Upper lobe of left lung (tissue), 4 donors: ENCODE data around the gene EEF2K.

Experiments
- POLR2A ChIP-seq, 4 donors: fragments of 450-650 bp; IDR thresholded peaks; one replicate each; pipeline ENCODE4 v1.5.1; 2016 to 2017; ENCODE audit warnings: antibody characterized with exemption in 4 of 4, mild to moderate bottlenecking in 2 of 4
- TF ChIP-seq, protein P1 (sequence below), 6 experiments: fragments of 450-650 bp in 4 of 6; fragments of 200-600 bp in 2 of 6; sonication (generic) in 2 of 6; IDR thresholded peaks; one replicate each; pipeline ENCODE4 v1.5.1; 2016 to 2019; ENCODE audit warnings: antibody characterized with exemption in 6 of 6

- TF ChIP-seq, protein P1, sequence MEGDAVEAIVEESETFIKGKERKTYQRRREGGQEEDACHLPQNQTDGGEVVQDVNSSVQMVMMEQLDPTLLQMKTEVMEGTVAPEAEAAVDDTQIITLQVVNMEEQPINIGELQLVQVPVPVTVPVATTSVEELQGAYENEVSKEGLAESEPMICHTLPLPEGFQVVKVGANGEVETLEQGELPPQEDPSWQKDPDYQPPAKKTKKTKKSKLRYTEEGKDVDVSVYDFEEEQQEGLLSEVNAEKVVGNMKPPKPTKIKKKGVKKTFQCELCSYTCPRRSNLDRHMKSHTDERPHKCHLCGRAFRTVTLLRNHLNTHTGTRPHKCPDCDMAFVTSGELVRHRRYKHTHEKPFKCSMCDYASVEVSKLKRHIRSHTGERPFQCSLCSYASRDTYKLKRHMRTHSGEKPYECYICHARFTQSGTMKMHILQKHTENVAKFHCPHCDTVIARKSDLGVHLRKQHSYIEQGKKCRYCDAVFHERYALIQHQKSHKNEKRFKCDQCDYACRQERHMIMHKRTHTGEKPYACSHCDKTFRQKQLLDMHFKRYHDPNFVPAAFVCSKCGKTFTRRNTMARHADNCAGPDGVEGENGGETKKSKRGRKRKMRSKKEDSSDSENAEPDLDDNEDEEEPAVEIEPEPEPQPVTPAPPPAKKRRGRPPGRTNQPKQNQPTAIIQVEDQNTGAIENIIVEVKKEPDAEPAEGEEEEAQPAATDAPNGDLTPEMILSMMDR (IDR thresholded peaks at IDR 0.05) = no peak
- TF ChIP-seq POLR2A (IDR thresholded peaks at IDR 0.05) = no peak
These were observed 21.5 kb upstream of the EEF2K start for GRCh38 chr16:22184615-22184968.
